ENCODE data around the gene TNP2.

TNP2 gene

DNA sequence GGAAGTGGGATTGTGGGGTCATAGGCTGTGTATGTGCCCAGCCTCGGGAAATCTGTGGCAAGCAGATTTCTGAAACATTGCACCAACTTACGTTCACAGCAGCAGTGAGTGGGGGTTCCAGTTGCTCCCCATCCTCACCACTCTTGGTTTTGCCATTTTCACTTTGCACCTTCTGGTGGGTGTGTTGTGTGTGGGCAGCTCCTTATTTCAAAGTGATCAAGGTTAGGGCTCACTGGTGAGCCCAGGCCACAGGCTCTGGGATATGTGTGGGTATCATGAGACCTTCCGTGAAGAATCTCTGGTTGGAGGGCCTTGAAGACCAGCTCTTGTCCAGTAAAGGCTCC lies 41.5 kb upstream of the TNP2 start:
- H3K9ac ChIP-seq = peak overlapping the region; percentile 39; the same call in 1 of the 2 replicates
- H3K4me2 ChIP-seq = peak overlapping the region; percentile 70
- TF ChIP-seq CTCF (conservative IDR thresholded peaks at IDR 0.05; ENCODE audit: low read depth, low read length) = no peak
- H2AFZ ChIP-seq (ENCODE audit: low read depth) = no peak overlapping the region
- H3K4me3 ChIP-seq (IDR thresholded peaks at IDR 0.05; ENCODE audit: insufficient read depth, low read depth, low read length) = no peak overlapping the region
- no peaks in the 10 kb centered on the region for H3K79me2 ChIP-seq (ENCODE audit: insufficient read depth, low read depth)
- peaks cover 77% of the 10 kb centered on the region for H3K4me1 ChIP-seq (ENCODE audit: low read depth, poor library complexity, severe bottlenecking)
- no peaks in the 10 kb centered on the region for H3K36me3 ChIP-seq (ENCODE audit: insufficient read depth)
- no peaks in the 10 kb centered on the region for H3K27me3 ChIP-seq (ENCODE audit: insufficient read depth, low read depth)
- peak overlapping the region; percentile 89 for H3K27ac ChIP-seq
- H4K20me1 ChIP-seq (ENCODE audit: insufficient read depth) = no peaks in the 10 kb centered on the region

- no peaks in the 10 kb centered on the region for H3K36me3 ChIP-seq (ENCODE audit: insufficient read depth)
- H3K27me3 ChIP-seq (ENCODE audit: insufficient read depth, low read depth) = no peaks in the 10 kb centered on the region
- TF ChIP-seq CTCF (conservative IDR thresholded peaks at IDR 0.05; ENCODE audit: low read depth, low read length) = no peak
- peak overlapping the region; percentile 70 for H3K4me2 ChIP-seq
- H3K79me2 ChIP-seq (ENCODE audit: insufficient read depth, low read depth) = no peaks in the 10 kb centered on the region
- no peaks in the 10 kb centered on the region for H4K20me1 ChIP-seq (ENCODE audit: insufficient read depth)
- H3K27ac ChIP-seq = peak overlapping the region; percentile 89
- peaks cover 74% of the 10 kb centered on the region for H3K4me1 ChIP-seq (ENCODE audit: low read depth, poor library complexity, severe bottlenecking)
- H3K4me3 ChIP-seq (IDR thresholded peaks at IDR 0.05; ENCODE audit: insufficient read depth, low read depth, low read length) = no peak overlapping the region
- peak overlapping the region; percentile 39; the same call in 1 of the 2 replicates for H3K9ac ChIP-seq
- peak overlapping the region; percentile 13; the same call in 1 of the 2 replicates for H2AFZ ChIP-seq (ENCODE audit: low read depth)
Observed at GRCh38 chr16:11309895-11310633, 40.9 kb upstream of the TNP2 start.

GRCh38 chr16:11308493-11309283 lies 39.6 kb upstream of the TNP2 start:
- Histone ChIP-seq H2AFZ (ENCODE audit: low read depth) (no peak overlapping the region), H3K27ac (peak overlapping the region; percentile 89), H3K36me3 (ENCODE audit: insufficient read depth) (no peaks in the 10 kb centered on the region), H3K9ac (no peak overlapping the region), H4K20me1 (ENCODE audit: insufficient read depth) (no peaks in the 10 kb centered on the region), H3K4me1 (ENCODE audit: low read depth, poor library complexity, severe bottlenecking) (peaks cover 71% of the 10 kb centered on the region), H3K4me2 (peak overlapping the region; percentile 70), H3K79me2 (ENCODE audit: insufficient read depth, low read depth) (no peaks in the 10 kb centered on the region), H3K27me3 (ENCODE audit: insufficient read depth, low read depth) (no peaks in the 10 kb centered on the region; the same call in 1 of the 2 replicates), H3K4me3 (IDR thresholded peaks at IDR 0.05; ENCODE audit: insufficient read depth, low read depth, low read length) (no peak overlapping the region)
- TF ChIP-seq CTCF (conservative IDR thresholded peaks at IDR 0.05; ENCODE audit: low read depth, low read length) = no peak

DNA sequence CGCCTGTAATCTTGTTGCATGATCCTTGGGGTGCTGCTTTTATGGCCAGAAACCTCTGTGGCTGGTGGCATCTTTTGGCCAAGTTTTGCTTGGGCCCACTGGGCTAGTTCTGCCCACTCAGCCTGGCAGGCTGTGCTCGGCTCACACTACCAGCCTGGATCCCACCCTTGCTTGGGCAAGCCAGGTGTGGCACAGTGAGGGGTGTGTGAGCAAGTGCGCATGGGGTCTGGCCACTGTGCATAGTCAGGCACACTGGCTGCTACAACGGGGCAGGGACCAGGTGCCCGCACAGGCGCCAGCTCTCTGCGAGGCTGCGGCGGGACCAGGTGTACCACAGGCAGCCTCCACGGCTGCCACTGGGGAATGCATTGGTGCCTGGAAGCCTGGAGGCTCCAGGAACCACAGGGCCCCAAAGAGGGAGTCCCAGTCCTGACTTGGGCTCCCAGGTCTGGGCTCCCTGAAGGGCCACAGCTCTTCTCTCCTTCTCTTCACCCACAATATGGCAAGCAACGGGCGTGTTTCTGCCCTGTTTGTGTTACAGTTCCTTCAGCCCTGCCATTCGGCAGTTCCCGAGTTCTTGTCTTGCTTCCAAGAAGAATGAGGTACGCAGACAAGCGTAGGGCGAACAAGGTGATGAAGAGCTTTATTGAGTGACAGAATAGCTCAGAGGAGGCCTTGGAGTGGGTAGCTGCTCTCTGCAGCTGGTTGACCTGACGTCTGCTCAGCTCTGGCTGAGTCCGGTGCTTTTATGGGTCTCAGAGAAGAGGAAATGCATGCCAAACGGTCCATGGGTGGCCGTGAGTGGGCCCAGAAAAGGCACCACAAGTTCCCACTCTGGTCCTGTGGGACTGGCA lies 38.7 kb upstream of the TNP2 start:
- TF ChIP-seq CTCF (conservative IDR thresholded peaks at IDR 0.05; ENCODE audit: low read depth, low read length) = no peak
- Histone ChIP-seq H3K4me1 (ENCODE audit: low read depth, poor library complexity, severe bottlenecking) (peaks cover 71% of the 10 kb centered on the region), H2AFZ (ENCODE audit: low read depth) (no peak overlapping the region), H3K4me2 (peak overlapping the region; percentile 70; the same call in 1 of the 2 replicates), H4K20me1 (ENCODE audit: insufficient read depth) (no peaks in the 10 kb centered on the region), H3K79me2 (ENCODE audit: insufficient read depth, low read depth) (no peaks in the 10 kb centered on the region), H3K27ac (peak overlapping the region; percentile 17; the same call in 1 of the 2 replicates), H3K27me3 (ENCODE audit: insufficient read depth, low read depth) (no peaks in the 10 kb centered on the region; the same call in 1 of the 2 replicates), H3K4me3 (IDR thresholded peaks at IDR 0.05; ENCODE audit: insufficient read depth, low read depth, low read length) (no peak overlapping the region), H3K9ac (no peak overlapping the region), H3K36me3 (ENCODE audit: insufficient read depth) (no peaks in the 10 kb centered on the region)

All from KMS-11 (cell line).